ENCODE data around the gene PTPDC1.

The PTPDC1 gene, protein sequence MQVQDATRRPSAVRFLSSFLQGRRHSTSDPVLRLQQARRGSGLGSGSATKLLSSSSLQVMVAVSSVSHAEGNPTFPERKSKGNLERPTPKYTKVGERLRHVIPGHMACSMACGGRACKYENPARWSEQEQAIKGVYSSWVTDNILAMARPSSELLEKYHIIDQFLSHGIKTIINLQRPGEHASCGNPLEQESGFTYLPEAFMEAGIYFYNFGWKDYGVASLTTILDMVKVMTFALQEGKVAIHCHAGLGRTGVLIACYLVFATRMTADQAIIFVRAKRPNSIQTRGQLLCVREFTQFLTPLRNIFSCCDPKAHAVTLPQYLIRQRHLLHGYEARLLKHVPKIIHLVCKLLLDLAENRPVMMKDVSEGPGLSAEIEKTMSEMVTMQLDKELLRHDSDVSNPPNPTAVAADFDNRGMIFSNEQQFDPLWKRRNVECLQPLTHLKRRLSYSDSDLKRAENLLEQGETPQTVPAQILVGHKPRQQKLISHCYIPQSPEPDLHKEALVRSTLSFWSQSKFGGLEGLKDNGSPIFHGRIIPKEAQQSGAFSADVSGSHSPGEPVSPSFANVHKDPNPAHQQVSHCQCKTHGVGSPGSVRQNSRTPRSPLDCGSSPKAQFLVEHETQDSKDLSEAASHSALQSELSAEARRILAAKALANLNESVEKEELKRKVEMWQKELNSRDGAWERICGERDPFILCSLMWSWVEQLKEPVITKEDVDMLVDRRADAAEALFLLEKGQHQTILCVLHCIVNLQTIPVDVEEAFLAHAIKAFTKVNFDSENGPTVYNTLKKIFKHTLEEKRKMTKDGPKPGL

DNA sequence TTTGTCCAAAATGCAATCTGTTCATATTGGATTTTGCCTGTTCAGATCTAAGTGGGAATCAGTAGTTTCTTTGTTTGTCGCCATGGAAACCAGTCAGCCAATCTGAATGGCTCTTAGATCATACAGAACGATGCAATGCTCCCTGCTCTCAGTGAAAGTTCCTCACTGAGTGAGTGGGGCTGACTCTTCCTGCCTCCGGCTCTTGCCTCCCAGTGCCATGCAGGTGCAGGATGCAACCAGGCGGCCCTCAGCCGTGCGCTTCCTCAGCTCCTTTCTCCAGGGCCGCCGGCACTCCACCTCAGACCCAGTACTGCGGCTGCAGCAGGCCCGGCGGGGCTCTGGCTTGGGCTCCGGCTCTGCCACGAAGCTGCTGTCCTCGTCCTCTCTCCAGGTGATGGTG, at the start of gene PTPDC1:
PTPDC1 (plus strand) TSS at position 151 of the 400 bp plus-strand sequence; CDS start at position 218, 67 bp downstream.
- DNase-seq (ENCODE audit: low read depth in 2 of 3, low spot score in 2 of 3): no peak

DNA sequence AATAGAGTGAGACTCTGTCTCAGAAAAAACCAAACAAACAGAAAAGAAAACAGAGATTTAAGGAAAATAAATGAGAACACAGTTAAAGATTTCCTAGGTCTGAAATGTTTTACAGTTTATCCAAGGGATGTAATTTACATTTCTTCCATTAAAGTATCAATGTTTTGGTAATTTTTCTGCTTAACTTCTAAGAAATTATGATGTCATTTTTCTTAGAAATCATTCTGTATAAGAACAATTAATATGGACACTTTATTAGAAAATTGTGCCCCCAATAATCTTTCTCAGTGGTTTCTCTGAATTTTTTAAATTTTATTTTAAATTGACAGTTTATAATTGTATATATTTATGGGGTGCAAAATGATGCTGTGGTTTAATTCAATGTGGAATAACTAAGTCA, 49.8 kb upstream of the PTPDC1 start:
- no peak for DNase-seq (ENCODE audit: low read depth in 2 of 3, low spot score in 2 of 3)

DNA sequence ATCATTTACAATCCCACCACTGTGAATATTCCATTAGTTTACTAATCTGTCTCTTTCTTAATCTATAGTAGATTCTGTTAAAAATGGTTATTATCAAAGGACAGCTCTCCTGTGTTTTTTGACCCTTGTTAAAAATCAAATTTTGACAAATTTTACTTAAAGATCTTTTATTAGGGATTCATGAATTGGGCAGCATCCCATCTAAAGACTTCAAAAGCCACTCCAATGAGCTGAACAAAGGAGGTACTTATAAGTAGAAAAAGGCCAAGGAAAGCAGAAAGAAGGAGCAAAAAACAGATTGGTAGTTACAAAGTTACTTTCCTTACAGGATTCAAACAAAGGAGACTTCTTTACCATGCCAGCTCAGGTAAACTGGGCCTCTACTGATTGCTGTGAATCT, 44.5 kb upstream of the PTPDC1 start:
- no peak for DNase-seq (ENCODE audit: low read depth in 2 of 3, low spot score in 2 of 3)

DNA sequence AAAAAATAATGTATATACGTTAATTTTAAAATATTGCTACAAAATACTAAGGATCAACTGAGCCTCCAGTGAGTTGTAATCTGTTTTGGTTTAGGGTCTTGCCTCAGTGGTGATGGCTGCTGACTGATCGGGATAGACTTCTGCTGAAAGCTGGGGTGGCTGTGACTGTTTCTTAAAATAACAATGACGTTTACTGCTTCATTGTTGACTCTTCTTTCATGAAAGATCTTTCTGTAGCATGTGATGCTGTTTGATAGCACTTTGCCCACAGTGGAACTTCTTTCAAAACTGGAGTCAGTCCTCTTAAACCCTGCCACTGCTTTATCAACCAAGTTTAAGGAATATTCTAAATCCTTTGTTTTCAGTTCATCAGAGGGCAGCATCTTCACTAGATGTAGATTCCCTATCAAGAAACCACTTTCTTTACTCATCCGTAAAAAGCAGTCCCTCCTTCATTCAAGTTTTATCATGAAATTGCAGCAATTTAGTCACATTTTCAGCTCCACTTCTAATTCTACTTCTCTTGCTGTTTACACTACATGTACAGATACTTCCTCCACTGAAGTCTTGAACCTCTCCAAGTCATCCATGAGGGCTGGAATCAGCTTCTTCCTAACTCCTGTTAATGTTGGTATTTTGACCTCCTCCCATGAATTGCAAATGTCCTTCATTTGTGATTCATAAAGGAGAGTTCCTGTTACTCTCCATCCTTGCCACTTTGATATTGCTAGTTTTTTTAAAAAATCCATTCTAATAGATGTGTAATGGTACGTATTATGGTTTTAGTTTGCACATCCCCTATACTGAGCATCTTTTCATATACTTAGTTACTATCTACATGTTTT, 41.5 kb upstream of the PTPDC1 start:
- DNase-seq (ENCODE audit: low read depth in 2 of 3, low spot score in 2 of 3): no peak

DNA sequence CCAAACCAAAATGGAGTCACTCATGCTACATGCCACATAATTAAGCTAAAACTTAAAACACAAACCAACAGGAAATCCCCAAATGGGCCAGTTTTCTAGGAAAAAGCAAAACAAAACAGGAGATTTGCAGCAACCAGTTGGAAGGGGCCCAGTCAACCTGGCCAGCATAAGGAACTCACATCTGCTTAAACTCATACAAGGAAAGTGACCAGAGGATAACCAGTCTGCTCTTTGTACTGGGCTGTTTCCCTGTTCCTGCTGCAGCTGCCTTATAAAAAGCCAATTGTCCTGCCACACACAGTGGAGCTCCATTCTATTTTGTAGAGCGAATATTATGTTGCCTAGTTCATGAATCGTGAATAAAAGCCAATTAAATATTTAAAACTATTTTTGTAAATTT, 29.5 kb upstream of the PTPDC1 start:
- DNase-seq (ENCODE audit: low read depth in 2 of 3, low spot score in 2 of 3): no peak

DNA sequence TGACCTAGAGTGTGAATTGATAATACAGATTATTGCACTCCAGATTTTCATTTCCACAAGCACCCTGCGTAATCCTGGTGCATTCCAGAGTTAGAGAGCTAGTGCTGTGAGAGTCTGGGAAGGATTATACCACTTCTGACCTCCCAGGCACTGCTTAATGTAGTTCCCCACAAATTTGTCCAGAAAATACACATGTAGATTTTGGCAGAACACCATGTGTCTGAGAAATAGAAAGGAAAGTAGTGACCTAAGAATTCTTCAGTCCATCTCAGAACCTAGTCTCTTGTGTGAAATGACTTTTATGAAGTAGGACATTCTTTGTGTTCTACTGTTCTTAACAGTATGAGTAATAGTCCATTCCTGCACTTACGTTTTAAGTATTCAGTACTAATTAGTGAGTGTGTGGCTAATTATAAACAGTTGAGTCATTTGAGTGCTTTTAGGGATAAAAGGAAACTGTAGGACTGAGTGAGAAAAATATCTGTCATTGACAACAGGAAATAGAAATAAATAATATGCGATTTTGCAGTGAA, 27.8 kb upstream of the PTPDC1 start:
- no peak for DNase-seq (ENCODE audit: low read depth in 2 of 3, low spot score in 2 of 3)

DNA sequence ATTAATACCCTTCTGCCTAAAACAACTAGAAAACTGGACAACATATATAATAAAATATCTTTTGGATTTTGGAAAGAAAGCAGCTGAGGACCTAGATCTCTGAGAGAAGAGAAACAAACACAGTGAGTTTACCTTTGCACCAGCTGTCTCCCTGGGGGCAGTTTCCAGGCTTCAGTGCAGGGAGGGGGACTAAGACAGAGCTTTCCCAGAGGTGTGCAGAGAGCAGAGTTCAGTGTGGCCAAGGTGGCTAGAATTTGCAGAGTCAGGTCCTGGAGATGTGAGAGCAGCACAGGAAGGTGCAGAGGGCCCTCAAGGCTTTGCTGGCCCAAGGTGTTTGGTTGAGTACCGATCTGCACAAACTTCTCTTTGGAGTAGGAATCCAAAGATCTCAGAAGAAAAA, 26.3 kb upstream of the PTPDC1 start:
- DNase-seq (ENCODE audit: low read depth in 2 of 3, low spot score in 2 of 3): no peak

DNA sequence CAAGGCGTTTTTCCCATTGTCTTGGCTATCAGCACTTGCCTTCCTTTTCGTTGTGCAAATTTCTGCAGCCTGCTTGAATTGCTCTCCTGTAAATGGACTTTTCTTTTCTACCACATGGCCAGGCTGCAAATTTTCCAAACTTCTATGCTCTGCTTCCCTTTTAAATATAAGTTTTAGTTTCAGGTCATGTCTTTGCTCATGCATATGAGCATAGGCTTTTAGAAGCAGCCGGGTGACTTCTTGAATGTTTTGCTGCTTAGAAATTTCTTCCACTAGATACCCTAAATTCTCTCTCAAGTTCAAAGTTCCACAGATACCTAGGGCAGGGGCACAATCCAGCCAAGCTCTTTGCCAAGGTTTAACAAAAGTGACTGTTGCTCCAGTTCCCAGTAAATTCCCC, 22.4 kb upstream of the PTPDC1 start:
- no peak for DNase-seq (ENCODE audit: low read depth in 2 of 3, low spot score in 2 of 3)

DNA sequence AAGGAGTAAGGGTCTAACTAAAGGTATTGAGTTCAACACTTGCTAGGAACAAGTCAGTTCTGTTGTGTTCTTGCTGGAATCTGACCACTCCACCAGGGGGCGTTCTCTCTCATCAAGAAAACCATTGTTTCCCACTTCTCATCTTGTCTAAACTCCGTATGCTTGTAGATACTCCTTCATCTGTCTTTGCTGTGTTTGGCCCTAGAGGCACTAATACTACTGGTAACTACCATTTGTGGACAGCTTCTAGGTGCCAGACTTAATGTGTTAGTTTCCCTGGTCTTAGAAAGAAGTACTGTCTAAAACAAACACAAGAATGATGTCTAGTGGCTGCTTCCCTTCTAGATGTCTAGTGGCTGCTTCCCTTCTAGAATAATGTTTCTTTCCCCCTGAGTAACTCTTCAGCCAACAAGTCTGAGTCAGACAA, 18.7 kb upstream of the PTPDC1 start:
- DNase-seq (ENCODE audit: low read depth in 2 of 3, low spot score in 2 of 3): peak in 2 of 3 experiments; percentile 15 to 50

DNA sequence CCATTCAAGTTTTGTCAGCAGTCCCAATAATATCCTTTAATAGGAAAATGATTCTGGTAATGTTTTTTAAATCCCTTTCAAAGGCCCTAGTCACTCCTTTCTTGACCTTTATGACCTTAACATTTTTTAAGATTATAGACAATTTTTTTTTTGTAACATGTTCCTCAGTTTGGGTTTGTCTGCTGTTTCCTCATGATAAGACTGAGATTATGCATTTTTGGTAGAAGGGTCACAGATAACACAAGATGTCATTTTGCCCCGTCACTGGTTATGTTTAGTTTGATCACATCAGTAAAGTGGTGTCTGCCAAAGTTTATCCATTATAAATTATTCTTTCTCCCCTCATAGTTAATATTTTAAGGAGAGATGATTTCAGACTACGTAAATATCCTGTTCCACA, 16.0 kb upstream of the PTPDC1 start:
- DNase-seq (ENCODE audit: low read depth in 2 of 3, low spot score in 2 of 3): no peak

DNA sequence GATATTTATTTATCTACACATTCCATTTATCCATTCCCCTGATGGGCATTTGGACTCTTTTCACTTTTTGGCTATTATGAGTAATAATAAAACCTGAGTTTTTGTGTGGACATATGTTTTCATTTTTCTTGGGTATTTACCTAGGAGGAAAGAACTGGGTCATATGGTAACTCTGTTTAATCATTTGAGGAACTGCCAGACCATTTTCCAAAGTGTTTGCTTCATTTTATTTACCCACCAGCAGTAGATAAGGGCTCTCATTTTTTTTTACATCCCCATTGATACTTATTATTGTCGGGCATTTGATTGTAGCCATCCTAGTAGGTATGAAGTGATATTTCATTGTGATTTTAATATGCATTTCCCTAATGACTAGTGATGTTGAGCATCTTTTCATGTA, 7.7 kb upstream of the PTPDC1 start:
- no peak for DNase-seq (ENCODE audit: low read depth in 2 of 3, low spot score in 2 of 3)

DNA sequence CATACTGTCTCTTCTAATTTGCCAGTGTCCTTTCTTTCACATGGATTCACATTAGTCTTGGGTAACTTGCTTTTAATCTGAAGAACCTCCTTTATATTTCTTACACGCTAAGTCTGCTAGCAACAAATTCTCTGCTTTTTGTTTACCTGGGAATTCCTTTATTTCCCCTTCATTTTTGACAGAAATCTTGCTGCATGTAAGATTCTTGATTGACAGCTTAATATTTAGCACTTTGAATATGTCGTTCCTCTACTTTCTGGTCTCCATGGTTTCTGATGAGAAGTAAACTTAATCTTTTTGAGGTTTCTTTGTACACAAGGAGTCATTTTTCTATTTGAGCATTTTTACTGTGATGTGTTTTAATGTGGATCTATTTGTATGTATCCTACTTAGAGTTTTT, 6.2 kb upstream of the PTPDC1 start:
- no peak for DNase-seq (ENCODE audit: low read depth in 2 of 3, low spot score in 2 of 3)

DNA sequence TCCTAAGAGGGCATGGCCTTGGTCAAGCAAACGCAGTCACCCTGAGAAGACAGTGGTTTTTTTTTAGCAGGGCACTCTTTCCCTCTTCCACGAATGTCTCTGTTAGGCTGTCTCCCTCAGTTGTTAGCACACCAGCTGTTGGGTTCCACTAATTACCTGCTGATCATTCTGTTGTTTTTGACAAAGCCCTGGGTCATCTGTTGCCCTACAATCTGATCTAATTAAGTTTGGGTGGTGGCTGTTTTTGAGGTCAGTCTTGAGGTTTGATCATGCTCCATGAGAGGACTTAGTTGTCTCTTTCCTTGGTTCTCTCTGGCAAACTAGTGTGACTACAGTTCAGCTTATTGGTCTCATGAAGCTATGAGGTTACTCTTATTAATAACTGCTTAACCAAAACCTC, 5.0 kb upstream of the PTPDC1 start:
- DNase-seq (ENCODE audit: low read depth in 2 of 3, low spot score in 2 of 3): no peak

DNA sequence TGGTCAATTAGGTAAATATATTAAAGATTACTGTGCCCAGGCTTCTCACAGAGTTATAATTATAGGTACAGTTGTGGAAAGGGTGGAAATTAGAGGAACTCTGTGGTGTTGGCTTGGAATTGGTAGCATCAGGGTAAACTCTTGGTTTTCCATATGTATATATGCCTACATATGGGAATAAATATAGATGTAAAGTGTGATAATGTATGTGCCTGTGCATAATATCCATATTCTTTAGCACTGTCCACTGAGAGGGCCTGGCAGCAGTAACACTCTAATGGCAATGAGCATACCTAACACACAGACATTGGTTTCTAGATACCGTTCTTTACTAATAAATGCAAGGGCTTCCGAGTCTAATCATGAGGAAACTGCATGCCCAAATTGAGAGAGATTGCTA, 4.0 kb upstream of the PTPDC1 start:
- DNase-seq (ENCODE audit: low read depth in 2 of 3, low spot score in 2 of 3): no peak

DNA sequence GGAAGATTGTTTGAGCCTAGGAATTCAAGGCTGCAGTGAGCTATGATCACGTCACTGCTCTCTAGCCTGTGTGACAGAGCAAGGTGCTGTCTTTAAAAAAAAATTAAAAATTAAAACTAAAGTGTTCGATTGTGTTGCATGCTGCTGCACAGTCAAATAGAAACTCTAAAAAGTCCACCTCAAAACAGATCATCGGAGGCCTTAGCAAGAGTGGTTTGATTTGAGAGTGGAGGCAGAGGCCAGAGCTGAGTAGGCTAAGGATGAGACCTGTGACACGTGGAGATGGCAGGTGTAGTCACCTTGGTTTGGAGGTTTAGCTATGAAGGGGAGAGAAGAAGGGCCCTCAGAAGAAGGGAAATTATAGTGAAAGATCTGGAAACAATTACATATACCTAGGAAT, 2.8 kb upstream of the PTPDC1 start:
- no peak for DNase-seq (ENCODE audit: low read depth in 2 of 3, low spot score in 2 of 3)

DNA sequence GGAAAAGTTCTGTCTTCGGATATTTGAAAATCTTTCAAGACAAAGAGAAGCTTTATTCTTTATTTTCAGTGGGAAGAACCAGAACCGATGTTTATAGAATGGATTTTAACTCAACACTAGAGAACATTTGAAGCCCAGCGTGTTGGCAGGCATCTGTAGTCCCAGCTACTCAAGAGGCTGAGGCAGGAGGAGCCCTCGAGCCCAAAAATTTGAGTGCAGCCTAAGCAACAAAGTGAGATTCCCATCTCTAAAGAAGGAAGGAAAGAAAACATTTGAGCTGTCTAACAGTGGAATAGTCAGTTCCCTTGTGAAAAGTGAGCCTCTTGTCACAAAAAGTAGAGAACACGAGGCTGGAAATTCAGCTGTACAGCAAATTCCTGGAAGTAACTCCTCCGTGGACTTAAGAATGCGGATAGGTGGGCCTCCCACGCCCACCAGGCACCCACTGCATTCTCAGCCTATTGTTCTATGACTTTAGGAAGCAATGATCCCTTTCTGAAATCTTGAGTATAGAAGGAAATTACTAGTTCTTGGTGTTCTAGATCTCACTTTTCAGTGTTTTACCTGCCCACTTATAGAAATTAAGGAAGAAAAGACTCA, 2.3 kb upstream of the PTPDC1 start:
- DNase-seq (ENCODE audit: low read depth in 2 of 3, low spot score in 2 of 3): no peak

DNA sequence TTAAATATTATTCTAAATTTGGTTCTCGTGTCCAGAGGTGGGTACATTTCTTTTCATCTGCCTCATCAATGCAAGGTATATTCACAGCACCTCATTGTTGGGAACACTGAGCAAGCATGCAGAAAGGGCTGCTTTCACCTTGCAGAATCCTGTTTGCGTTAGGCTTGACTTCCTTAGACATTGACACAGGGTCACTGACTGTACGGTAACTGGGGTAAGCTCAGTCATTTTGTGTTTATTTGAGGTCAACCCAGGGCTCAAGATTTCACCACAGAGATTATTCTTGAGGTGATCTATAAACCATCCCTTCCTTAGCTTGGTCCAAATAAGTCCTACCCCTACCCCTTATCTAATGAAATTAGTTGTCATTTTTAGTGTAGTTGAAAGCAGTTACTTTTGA, 1.7 kb upstream of the PTPDC1 start:
- no peak for DNase-seq (ENCODE audit: low read depth in 2 of 3, low spot score in 2 of 3)

DNA sequence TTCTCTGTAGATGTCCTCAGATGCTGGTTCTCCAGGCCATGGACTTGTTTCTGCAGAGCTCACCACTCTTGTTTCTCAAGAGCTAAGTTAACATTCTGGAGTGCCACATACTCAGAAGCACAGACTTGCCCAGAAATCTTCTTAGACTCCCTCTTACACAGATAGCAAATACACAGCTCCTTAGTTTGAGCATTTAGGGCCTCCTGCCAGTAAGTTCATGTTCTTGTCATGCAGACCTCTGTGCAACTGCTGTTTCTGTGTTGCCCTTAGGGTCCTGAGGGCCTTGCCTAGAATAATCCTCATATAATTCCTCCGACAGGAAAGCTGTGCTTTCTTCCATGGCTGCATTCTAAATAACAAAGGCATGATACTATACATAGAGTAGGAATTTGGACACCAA, 1.3 kb upstream of the PTPDC1 start:
- DNase-seq (ENCODE audit: low read depth in 2 of 3, low spot score in 2 of 3): no peak

DNA sequence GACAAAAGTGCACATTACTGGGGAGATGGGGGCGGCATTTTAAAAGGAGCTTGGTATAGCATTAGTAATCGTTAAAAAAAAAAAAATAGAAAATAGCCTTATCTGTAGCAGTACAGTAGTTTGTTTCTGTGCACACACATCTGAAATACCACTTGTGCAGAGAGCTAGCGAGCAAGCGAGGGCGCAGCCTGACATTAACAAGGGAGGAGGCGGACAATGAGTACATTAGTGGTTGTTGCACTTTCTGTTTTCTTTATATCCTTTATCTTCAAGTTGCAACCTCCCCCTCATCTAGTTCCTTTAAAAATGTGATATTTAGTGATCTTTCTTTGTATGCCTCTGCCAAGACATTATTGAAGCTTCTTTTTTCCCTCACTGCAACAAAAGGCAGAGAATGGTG, 880 bp upstream of the PTPDC1 start:
- DNase-seq (ENCODE audit: low read depth in 2 of 3, low spot score in 2 of 3): no peak

DNA sequence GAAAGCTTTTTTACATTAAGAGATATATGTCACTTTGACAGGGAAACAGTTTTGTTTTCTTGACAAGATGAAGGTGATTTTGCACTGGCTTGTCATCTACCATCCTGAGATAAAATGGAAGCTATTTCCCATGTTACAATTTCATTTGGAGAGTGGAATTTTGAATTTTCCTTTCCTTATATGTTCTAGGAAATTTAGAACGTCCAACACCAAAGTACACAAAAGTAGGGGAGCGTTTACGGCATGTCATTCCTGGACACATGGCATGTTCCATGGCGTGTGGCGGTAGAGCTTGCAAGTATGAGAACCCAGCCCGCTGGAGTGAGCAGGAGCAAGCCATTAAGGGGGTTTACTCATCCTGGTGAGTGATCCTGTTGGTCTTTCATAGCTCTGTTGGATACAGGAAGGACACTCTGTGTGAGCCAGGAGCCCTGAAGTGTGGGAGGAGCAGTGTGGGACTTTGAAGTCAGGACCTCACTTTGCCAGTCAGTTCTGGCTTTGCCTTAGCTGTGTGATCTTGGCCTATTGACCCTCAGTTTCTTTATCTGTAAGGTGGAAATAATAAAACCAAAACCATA, 887 bp downstream of the PTPDC1 start:
- no peak for DNase-seq (ENCODE audit: low read depth in 2 of 3, low spot score in 2 of 3)

All from activated CD8-positive, alpha-beta memory T cell treated with anti-CD3 and anti-CD28 coated beads for 48 hours (primary cell).